ENCODE results near the gene HS1BP3. TPM values are rescaled to one million over a fixed set of nuclear protein-coding genes. Genes with fewer than 3 reads are reported as not detected.

The HS1BP3 gene
- total RNA-seq, 4 donors from 2014 or later = 30.8 to 42.7 (median 41.7) TPM

DNA sequence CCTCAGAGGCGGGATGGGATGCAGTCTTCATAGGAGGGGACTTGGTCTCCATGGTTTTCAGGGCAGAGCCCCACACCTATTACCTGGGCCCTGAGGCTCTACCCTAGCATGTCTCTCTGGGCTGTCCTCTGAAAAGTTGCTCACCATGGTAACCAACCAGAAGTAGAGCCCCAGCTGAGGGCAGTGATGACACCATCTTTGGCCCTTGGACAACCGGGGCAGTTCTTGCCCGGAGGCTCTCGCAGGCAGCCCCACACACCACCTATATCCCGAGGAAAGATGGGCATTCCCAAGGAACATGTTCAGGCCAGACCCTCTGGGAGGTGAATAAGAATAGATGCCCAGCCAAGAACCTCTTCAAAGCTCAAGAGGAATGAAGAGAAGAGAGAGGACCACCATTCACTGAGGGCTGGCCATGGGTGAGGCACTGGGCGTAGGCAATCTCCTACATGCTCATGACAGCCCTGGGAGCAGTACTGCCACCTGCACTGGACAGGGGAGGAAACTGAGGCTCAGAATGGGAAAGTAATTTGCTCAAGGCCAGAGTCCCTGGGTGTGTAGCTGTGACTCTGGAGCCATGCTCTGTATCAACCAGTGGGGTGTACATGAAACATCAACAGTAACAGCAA, 72.5 kb downstream of the HS1BP3 start:
- TF ChIP-seq, protein P1, sequence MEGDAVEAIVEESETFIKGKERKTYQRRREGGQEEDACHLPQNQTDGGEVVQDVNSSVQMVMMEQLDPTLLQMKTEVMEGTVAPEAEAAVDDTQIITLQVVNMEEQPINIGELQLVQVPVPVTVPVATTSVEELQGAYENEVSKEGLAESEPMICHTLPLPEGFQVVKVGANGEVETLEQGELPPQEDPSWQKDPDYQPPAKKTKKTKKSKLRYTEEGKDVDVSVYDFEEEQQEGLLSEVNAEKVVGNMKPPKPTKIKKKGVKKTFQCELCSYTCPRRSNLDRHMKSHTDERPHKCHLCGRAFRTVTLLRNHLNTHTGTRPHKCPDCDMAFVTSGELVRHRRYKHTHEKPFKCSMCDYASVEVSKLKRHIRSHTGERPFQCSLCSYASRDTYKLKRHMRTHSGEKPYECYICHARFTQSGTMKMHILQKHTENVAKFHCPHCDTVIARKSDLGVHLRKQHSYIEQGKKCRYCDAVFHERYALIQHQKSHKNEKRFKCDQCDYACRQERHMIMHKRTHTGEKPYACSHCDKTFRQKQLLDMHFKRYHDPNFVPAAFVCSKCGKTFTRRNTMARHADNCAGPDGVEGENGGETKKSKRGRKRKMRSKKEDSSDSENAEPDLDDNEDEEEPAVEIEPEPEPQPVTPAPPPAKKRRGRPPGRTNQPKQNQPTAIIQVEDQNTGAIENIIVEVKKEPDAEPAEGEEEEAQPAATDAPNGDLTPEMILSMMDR (IDR thresholded peaks at IDR 0.05) = no peak
- no peak for TF ChIP-seq POLR2A (IDR thresholded peaks at IDR 0.05)
- no peaks in the 10 kb centered on the region for H3K9me3 ChIP-seq
- peak overlapping the region; percentile 90 to 91 (median 90) for H3K27ac ChIP-seq
- 29 to 60% methylated on average over 2 to 5 of the region's 6 CpGs for WGBS, 2 donors
- no peak for DNase-seq
- no peaks in the 10 kb centered on the region for H3K27me3 ChIP-seq
- H3K4me3 ChIP-seq (replicated peaks in 1 of 3) = no peak overlapping the region
- H3K4me1 ChIP-seq = peaks cover 24 to 53% of the 10 kb centered on the region in 2 donors
- no peaks in the 10 kb centered on the region for H3K36me3 ChIP-seq
- intact Hi-C loops (cut with DNase I) = no loop called here

DNA sequence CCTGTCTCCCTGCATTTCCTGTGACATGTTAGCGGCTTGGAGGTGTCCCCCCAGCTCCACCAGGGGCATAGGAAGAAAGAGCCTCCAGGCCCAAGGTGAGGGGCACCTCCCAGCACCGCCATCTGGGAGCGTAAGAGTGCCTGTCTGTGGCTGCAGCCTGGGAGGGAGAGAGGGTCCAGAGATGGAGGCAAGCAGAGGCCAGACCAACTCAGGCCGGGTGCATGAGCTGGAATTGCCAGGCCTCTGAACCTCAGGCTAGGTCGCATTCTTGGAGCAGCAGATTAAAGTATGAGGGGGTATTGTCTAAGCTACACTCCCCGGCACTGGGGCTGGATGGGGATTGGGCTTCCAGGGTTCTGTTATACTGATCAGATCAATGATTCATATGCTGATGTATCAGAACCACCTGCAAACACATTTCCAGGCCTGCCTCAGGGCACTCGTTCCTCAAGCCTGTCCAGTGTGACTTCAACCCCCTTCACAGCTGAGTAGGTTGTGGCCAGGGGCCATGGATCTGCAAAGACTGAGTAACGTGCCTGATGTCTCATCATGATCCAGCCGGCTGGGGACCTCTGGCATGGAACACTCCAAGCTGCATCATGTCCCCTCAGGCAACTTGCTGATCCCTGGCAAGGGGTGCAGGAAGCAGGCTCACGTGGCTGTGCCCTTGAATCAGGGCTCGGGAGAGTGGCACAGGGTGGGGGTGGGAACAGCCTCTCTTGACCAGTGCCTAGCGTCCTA, 73.2 kb downstream of the HS1BP3 start:
- 56% methylated on average over 7 of the region's 12 CpGs; no CpG with 5 or more reads in 1 of the 2 donors for WGBS, 2 donors
- no peak for TF ChIP-seq POLR2A (IDR thresholded peaks at IDR 0.05)
- TF ChIP-seq, protein P1 (IDR thresholded peaks at IDR 0.05) = no peak
- no peaks in the 10 kb centered on the region for H3K9me3 ChIP-seq
- intact Hi-C loops (cut with DNase I) = no loop called here
- no peak overlapping the region for H3K4me3 ChIP-seq (replicated peaks in 1 of 3)
- peak overlapping the region; percentile 90 to 91 (median 90) for H3K27ac ChIP-seq
- H3K36me3 ChIP-seq = no peaks in the 10 kb centered on the region
- H3K27me3 ChIP-seq = no peaks in the 10 kb centered on the region
- DNase-seq = peak; percentile 75 to 91
- H3K4me1 ChIP-seq = peaks cover 24 to 54% of the 10 kb centered on the region in 2 donors

- DNase-seq = no peak
- Histone ChIP-seq H3K4me1 (peaks cover 24 to 60% of the 10 kb centered on the region in 2 donors), H3K9me3 (no peaks in the 10 kb centered on the region), H3K36me3 (no peaks in the 10 kb centered on the region), H3K4me3 (replicated peaks in 1 of 3) (no peak overlapping the region), H3K27me3 (no peaks in the 10 kb centered on the region), H3K27ac (no peak overlapping the region)
- intact Hi-C loops (cut with DNase I) = no loop called here
- TF ChIP-seq POLR2A (IDR thresholded peaks at IDR 0.05) = no peak
- TF ChIP-seq, protein P1 (IDR thresholded peaks at IDR 0.05) = no peak
- 83 to 85% methylated on average over 5 of the region's 5 CpGs for WGBS, 2 donors
Observed at GRCh38 chr2:20576598-20577115, 74.2 kb downstream of the HS1BP3 start.

DNA sequence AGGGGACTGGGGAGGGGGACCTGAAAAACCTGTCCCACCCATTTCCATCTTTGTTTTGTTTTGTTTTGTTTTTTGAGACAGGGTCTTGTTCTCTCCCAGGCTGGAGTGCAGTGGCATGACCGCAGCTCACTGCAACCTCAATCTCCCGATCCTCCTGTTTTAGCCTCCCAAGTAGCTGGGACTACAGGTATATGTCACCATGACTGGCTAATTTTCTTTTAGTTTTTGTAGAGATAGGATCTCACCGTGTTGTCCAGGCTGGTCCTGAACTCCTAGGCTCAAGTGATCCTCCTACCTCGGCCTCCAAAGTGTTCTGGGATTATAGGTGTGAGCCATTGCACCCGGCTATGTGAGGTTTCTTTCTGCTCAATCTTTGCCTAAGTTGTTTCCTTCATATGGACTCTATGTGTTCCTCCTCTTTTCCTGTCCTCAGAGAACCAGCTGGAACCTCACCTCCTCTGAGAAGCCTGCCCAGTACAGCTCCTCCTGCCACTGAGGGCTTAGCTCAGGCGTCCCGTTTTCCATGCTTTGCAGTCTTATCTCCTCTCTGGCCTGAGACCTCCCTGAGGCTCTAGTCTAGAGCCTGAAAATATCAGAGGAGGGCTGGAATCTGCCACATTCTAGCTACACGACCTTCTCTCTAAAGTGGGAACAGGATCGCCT, 74.8 kb downstream of the HS1BP3 start:
- Histone ChIP-seq H3K27ac (no peak overlapping the region), H3K36me3 (no peaks in the 10 kb centered on the region), H3K27me3 (no peaks in the 10 kb centered on the region), H3K4me1 (peaks cover 24 to 66% of the 10 kb centered on the region in 2 donors), H3K9me3 (no peaks in the 10 kb centered on the region), H3K4me3 (replicated peaks in 1 of 3) (no peak overlapping the region)
- TF ChIP-seq POLR2A (IDR thresholded peaks at IDR 0.05) = no peak
- TF ChIP-seq, protein P1 (IDR thresholded peaks at IDR 0.05) = no peak
- no peak for DNase-seq
- intact Hi-C loops (cut with DNase I) = no loop called here
- WGBS, 2 donors = 90 to 96% methylated on average over 9 of the region's 9 CpGs

All from thyroid gland (tissue), 4 donors.